ENCODE measurements around the gene IGF1.

The IGF1 gene

DNA sequence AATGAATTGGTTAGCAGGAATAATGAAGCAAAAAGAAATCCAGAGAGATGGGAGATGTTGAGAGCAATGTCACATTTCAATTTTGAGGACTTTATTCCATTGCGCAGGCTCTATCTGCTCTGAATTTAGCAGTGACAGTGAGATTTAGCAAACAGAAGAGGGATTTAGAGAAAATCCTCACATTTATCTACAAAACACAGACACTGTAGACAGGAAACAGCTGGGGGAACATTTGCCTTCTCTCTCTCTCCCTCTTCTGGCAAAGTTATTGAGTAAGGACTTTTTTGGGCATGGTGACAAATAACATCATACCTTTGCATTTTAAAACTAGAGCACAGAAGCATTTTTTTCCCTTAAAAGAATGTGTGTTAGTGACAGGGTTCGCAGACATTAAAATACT is at the start of gene IGF1:
IGF1 (minus strand) TSS at position 158 of the 400 bp plus-strand sequence. CDS start 182 bp downstream, outside the sequence.
- FAIRE-seq: no peak

GRCh38 chr12:102528111-102528510 is 47.7 kb upstream of the IGF1 start:
- FAIRE-seq: no peak

GRCh38 chr12:102527171-102527720 is 46.9 kb upstream of the IGF1 start:
- no peak for FAIRE-seq

- no peak for FAIRE-seq
These were observed 46.3 kb upstream of the IGF1 start for GRCh38 chr12:102526656-102527055.

DNA sequence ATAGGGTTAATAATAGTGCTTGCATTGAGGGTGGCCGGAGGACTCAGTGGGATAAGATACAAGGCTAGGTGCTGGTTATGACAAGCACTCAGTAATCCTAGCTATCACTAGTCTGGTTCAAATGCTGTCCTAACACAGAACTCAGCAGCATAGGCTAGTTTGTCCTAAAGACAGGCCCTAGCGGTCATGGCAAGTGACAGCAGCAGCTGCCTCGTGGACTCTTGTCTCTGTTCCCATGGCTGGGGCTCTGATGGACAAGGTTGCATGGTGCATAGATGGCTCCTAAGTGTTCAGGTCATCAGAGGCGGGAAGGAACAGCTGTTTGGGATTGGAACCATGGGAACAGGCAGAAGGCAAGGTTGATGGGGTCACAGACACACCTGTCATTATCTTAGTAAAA is 42.4 kb upstream of the IGF1 start:
- FAIRE-seq: no peak

DNA sequence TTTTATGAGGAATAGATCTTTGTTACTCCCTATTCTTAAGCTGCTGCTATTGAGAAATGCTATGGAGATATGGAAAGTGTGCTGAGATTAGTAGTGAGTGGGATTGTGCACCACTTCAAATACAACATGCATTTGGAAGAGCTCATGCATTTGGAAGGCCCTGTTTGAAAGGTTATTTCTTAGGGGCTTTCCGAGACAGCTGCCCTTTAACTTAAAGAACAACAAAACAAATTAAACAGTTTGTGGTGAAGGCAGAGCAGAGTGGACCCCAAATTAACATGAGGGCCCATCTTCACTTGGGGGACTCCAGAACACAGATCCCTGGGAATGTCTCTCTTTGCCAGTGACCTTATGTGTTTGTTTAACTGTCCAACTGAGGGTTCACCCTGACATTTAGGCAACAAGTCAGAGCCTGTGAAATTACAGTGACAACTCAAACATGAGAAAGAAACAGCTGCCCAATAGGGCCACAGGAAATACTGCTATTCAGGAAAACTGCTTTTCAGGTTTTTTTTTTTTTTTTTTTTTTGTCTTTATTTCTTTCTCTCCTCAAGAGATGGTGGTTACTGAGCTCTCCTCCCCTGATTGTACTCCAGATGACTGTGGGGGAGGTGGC is 41.4 kb upstream of the IGF1 start:
- no peak for FAIRE-seq

- FAIRE-seq: no peak
These were observed 38.5 kb upstream of the IGF1 start for GRCh38 chr12:102518871-102519270.

GRCh38 chr12:102514696-102515095 is 34.3 kb upstream of the IGF1 start:
- no peak for FAIRE-seq

DNA sequence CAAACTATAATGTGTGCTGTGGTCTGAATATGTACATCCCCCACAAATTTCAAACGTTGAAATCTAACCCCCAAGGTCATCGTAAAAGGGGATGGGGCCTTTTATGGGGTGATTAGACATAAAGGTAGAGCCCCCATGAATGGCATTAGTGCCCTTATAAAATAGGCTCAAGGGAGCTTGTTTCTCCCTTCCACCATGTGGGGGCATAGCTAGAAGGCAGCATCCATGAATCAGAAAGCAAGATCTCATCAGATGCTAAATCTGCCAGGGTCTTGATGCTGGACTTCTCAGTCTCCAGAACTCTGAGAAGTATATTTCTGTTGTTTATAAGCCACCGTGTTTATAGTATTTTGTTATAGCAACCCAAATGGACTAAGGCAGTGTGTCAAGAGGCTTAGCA is 33.4 kb upstream of the IGF1 start:
- FAIRE-seq: no peak

- FAIRE-seq: no peak
These were observed 32.9 kb upstream of the IGF1 start for GRCh38 chr12:102513272-102513671.

DNA sequence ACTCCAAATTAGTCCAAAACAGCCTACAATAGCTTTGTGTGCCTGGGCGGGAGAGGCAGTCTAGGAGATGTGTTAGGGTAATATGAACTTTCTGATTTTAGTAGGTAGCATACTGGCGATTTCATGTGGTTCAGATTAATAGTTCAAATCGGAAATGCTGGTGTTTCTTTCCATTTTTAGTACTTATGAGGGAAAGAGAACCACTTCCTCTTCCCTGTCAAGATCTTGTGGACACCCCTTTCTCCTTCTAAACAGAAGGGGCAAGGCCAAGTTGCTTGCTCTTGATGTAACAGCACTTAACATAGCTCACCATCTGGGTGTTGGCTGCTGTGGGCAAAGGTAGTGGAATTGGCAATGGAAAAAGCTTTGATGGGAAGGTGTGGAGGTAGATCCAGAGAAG is 32.2 kb upstream of the IGF1 start:
- FAIRE-seq: no peak

DNA sequence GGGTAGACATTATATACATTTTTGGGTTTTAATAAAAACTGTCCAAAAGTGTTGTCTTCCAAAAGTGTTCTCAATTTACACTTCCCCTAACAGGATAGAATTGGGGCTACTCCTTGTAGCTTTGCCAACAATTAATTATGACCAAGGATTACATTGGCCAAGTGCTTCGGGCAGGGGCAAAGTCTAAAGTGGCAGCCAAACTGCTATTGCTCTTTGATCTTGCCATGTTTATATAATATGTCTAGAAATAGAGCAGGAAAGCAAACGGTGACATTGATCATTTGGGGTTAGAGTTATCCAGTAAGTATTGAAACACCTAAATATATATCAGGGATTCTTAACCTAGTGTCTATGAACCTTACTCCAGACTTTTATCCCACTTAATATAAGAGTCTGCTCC is 31.2 kb upstream of the IGF1 start:
- no peak for FAIRE-seq

DNA sequence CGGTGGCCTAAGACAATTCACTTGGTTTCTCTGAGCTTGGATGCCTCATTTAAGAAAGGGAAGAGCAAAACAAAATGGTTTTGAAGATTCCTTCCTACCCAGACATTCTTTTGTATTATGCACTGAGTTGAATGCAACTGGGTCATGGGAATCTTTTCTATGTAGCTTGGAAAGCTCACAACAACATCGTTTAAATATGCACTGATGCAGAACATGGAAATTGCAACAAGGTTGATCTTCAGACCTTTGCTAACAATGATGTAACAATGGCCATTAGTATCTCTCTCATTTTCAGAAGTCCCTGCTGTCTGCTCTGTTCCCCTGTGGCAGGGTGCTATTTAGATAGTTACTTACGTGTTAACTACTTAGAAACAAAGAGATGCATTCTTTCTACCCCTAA is 30.1 kb upstream of the IGF1 start:
- FAIRE-seq: no peak

GRCh38 chr12:102510031-102510430 is 29.7 kb upstream of the IGF1 start:
- FAIRE-seq: no peak

DNA sequence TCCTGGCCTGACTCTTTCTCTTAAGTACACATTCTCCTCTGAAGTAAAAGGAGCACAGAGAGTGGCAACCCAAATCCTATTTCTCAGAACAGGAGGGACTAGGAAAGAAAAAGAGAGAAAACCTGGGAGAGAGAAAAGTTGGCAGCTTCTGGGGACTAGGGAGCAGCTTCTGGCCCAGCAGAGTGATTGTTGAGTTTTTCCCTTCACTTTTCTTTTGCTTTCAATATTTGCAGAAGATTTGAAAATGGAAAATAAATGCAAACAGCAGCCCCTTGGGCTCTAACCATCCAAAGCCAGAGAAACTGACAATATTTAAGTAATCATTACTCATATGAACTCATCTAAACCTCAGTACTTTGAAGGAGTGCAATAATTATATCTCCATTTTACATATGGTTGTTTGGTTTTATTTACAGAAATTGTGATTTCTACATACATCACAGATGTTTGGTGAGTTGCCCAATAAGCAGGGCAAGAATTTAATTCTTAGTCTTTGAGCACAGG is 28.8 kb upstream of the IGF1 start:
- FAIRE-seq: no peak

GRCh38 chr12:102508052-102508451 is 27.7 kb upstream of the IGF1 start:
- FAIRE-seq: no peak

GRCh38 chr12:102507301-102507700 is 26.9 kb upstream of the IGF1 start:
- FAIRE-seq: no peak

- FAIRE-seq: no peak
These were observed 24.5 kb upstream of the IGF1 start for GRCh38 chr12:102504871-102505270.

DNA sequence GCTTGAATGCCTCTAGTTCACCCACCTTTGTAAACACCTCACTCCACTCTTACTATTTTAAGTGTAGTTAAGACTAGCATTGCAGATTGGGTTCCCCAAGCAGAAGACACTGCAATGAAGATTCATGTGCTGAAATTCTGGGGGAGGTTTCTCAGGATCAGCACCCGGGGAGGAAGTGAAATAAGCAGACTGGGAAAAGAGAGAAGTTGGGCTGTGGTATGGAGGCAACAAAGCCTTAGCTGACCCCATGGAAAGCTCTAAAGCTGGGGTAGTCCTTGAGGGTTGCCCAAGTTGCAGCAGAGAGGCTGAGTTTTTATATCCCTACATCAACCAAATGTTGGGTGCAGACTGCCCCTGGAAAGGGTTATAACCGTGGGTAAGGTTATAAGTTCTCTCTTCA is 23.9 kb upstream of the IGF1 start:
- no peak for FAIRE-seq

DNA sequence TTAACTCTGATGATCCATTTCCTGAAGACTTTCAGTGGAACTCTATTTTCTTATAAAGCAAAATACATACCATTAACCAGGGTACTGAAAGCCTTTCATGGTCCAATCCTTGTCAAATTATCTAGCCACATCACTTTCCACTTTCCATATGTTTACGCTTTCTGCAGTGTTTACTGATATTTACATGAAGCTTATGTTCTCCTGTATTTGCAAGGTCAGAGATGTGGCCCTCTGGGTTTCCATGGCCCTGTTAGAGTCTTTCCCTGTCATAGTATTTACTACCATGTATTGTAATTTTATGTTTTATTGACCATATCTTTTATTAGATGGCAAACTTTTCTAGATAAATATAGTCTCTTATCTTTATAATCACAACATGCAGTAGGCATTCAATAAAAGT is 23.5 kb upstream of the IGF1 start:
- no peak for FAIRE-seq

DNA sequence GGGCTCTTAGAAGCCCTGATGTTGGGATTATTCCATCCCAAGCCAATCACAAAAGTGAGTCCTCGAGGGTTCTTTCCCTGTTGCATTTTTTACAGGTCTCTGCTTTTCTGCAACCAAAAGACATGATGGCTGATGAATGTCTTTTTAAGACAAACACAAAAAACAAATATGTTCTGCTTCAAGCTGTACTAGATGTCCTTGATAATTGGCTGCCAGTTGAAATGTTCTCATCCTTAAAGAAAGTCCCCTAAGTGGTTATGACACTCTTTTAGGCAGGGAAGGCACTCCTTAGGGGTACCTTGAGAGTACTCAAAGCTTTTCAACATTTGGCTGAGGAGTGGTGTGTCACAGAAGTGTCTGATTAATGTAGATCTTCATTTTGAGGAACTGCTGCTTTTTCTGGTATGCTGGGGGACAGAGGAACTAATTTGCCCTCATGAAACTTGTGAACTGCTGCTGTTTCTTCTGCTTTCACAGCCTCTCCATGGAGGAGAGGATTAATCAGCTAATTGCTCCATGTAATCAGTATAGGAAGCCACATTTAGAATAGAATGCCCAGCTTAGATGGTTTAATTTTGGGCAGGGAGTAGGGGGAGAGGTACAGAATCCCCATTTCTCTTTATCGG is 22.8 kb upstream of the IGF1 start:
- no peak for FAIRE-seq

DNA sequence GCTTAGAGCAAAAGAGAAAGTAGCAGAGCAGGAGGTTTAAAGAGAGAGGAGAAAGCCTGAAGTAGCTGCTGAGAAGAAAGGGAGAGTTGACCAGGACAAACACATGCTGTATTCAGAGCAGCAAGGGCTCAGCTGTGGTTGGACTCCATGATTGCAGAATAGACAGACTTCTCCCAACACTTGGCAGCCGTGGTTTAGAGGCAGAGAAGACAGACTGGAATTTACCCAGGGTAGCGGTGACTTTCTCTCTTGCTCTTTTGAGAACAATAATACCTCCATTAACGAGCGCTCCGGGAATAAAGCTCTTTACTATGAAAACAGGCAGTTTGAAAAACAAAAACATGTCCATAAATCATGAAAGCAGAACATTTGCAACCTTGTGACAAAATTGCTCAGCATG is 21.4 kb upstream of the IGF1 start:
- FAIRE-seq: no peak

GRCh38 chr12:102498471-102498870 is 18.1 kb upstream of the IGF1 start:
- no peak for FAIRE-seq

GRCh38 chr12:102497743-102498142 is 17.4 kb upstream of the IGF1 start:
- FAIRE-seq: no peak

DNA sequence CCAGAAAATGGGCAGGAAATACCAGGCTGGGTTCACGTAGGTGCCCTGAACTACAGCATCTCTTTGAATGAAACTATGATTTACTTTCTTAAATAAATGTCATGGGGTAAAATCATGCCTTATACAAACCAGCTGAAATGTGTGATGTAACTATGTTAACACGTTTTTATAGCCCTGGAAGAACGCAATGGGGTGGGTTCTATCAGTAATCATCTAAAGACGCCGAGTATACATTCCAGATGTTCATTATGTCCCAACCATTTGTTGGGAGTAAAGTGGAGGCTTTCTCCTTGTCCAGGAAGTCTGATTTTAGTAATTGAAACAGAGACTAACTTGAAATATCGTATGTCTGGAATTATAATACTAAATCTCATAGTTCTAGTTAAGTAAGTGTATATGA is 16.2 kb upstream of the IGF1 start:
- no peak for FAIRE-seq
